ENCODE measurements around the gene CLEC7A. TPM values are rescaled to one million over a fixed set of nuclear protein-coding genes. Genes with fewer than 3 reads are reported as not detected.

CLEC7A gene
- total RNA-seq, 2 donors from 2014 or later = 5.7 TPM; not detected in 1

Other genes starting within 250 kb of the CLEC7A start
- not detected for gene KLRF2, start 248.7 kb downstream of the CLEC7A start, total RNA-seq
- gene CLEC2A, start 197.8 kb downstream of the CLEC7A start, total RNA-seq = not detected
- gene CLEC12A, start 158.8 kb downstream of the CLEC7A start, total RNA-seq = under 1 TPM in 1 of 2 donors, not detected in 1; 0.99 TPM
- gene CLEC1B, start 131.1 kb downstream of the CLEC7A start, total RNA-seq = not detected
- not detected for gene CLEC12B, start 119.6 kb downstream of the CLEC7A start, total RNA-seq
- gene CLEC9A, start 99.5 kb downstream of the CLEC7A start, total RNA-seq = under 1 TPM in 1 of 2 donors, not detected in 1; 0.26 TPM
- gene CLEC1A, start 31.2 kb downstream of the CLEC7A start, total RNA-seq = 1 to 10 TPM; 1.3 to 2.6 TPM
- 1 to 10 TPM in 1 of 2 donors, under 1 TPM in 1; 0.66 to 5.7 TPM for gene OLR1, start 41.9 kb upstream of the CLEC7A start, total RNA-seq
- gene TMEM52B, start 48.8 kb upstream of the CLEC7A start, total RNA-seq = under 1 TPM in 1 of 2 donors, not detected in 1; 0.26 TPM
- 10 to 100 TPM; 51.4 to 86.9 TPM for gene GABARAPL1, start 82.7 kb upstream of the CLEC7A start, total RNA-seq
- under 1 TPM; under 0.01 to 0.78 TPM for gene KLRD1, start 177.7 kb upstream of the CLEC7A start, total RNA-seq